SK-N-SH (cell line): Measurements from ENCODE around the gene DOP1B. TPM values are rescaled to one million over a fixed set of nuclear protein-coding genes. Genes with fewer than 3 reads are reported as not detected.

Source experiments
- CTCF ChIA-PET: fragments of 300-600, 350-600 bp; formaldehyde crosslinking; extraction: SDS; loops from one replicate; lab custom pipeline; 2021; lab: Yijun Ruan, JAX
- POLR2A ChIA-PET: fragments of 350-600 bp; sonication (Branson Sonifier 250); formaldehyde crosslinking; extraction: SDS; loops from one replicate; lab custom pipeline; 2020; ENCODE audit warnings: antibody characterized with exemption, inconsistent platforms; lab: Yijun Ruan, JAX
- DNase-seq: peaks from one replicate; pipeline ENCODE4 v3.0.0; 2012
- H2AFZ ChIP-seq: fragments of 200-600 bp; sonication (generic); 2 replicates; pipeline ENCODE4 v1.8.1; 2016; ENCODE audit warnings: antibody characterized with exemption, mild to moderate bottlenecking, low read depth
- H3F3A ChIP-seq: fragments of 200-600 bp; sonication (generic); replicated peaks from 2 replicates; pipeline ENCODE3; 2016; ENCODE audit warnings: antibody characterized with exemption, mild to moderate bottlenecking; ENCODE audit not compliant: insufficient read depth
- H3K27ac ChIP-seq, 2 experiments: fragments of 200-500 bp in 1 of 2; fragments of 200-600 bp in 1 of 2; sonication (Bioruptor generic) in 1 of 2; sonication (generic), shearing (Covaris generic) in 1 of 2; 2 replicates each; pipeline versions ENCODE4 v1.5.1 to v1.6.1; 2014 to 2016; ENCODE audit warnings: low read depth in 2 of 2, inconsistent platforms in 1 of 2, low read length in 1 of 2, mild to moderate bottlenecking in 1 of 2, mixed read lengths in 1 of 2
- H3K27me3 ChIP-seq: fragments of 200-600 bp; sonication (generic), shearing (Covaris generic); 2 replicates; pipeline ENCODE4 v1.6.1; 2016; ENCODE audit warnings: mixed run types; ENCODE audit not compliant: insufficient read depth
- H3K36me3 ChIP-seq, 2 experiments: fragments of 200-500 bp in 1 of 2; fragments of 200-600 bp in 1 of 2; sonication (Bioruptor generic) in 1 of 2; sonication (generic) in 1 of 2; replicated peaks in 1 of 2; 2 replicates each; pipeline versions ENCODE3 to v1.5.1; 2014 to 2016; ENCODE audit warnings: low read length in 1 of 2, mild to moderate bottlenecking in 1 of 2; ENCODE audit not compliant: insufficient read depth in 2 of 2, control insufficient read depth in 1 of 2
- H3K4me1 ChIP-seq, 2 experiments: fragments of 200-500 bp in 1 of 2; fragments of 200-600 bp in 1 of 2; sonication (Bioruptor generic) in 1 of 2; sonication (generic), shearing (Covaris generic) in 1 of 2; 2 replicates each; pipeline versions ENCODE4 v1.5.1 to v1.6.1; 2014 to 2016; ENCODE audit warnings: low read depth in 1 of 2, low read length in 1 of 2, mixed run types in 1 of 2; ENCODE audit not compliant: insufficient read depth in 2 of 2, control insufficient read depth in 1 of 2
- H3K4me2 ChIP-seq: fragments of 200-600 bp; sonication (generic), shearing (Covaris generic); 2 replicates; pipeline ENCODE4 v1.6.1; 2017; ENCODE audit warnings: mixed run types
- H3K4me3 ChIP-seq, 2 experiments: fragments of 200-500 bp in 1 of 2; fragments of 200-600 bp in 1 of 2; sonication (Bioruptor generic) in 1 of 2; sonication (generic), shearing (Covaris generic) in 1 of 2; 2 replicates each; pipeline versions ENCODE4 v1.5.1 to v1.8.1; 2014 to 2016; ENCODE audit warnings: low read depth in 2 of 2, inconsistent platforms in 1 of 2, low read length in 1 of 2, mild to moderate bottlenecking in 1 of 2, mixed read lengths in 1 of 2, moderate library complexity in 1 of 2
- H3K79me2 ChIP-seq: fragments of 200-600 bp; sonication (generic); 2 replicates; pipeline ENCODE4 v1.8.1; 2017; ENCODE audit warnings: mild to moderate bottlenecking; ENCODE audit not compliant: insufficient read depth
- H3K9ac ChIP-seq: fragments of 200-600 bp; sonication (generic); 2 replicates; pipeline ENCODE4 v1.6.1; 2017; ENCODE audit warnings: mixed run types
- H3K9me2 ChIP-seq: fragments of 200-600 bp; sonication (generic); 2 replicates; pipeline ENCODE4 v1.6.1; 2017; ENCODE audit warnings: mixed run types
- H3K9me3 ChIP-seq: fragments of 200-600 bp; sonication (generic); 2 replicates; pipeline ENCODE4 v1.6.1; 2017; ENCODE audit warnings: mixed run types, mild to moderate bottlenecking, moderate library complexity
- H4K20me1 ChIP-seq: fragments of 200-600 bp; sonication (generic); 2 replicates; pipeline ENCODE4 v1.6.1; 2017; ENCODE audit warnings: mild to moderate bottlenecking, mixed run types; ENCODE audit not compliant: insufficient read depth
- CHD2 ChIP-seq: fragments of 150-350 bp; IDR thresholded peaks from 2 replicates; pipeline ENCODE4 v1.6.1; 2018; ENCODE audit warnings: low read length; ENCODE audit not compliant: partially characterized antibody
- FOXM1 ChIP-seq: IDR thresholded peaks from 2 replicates; pipeline ENCODE4 v1.4.0; 2012; ENCODE audit warnings: low read depth, mild to moderate bottlenecking
- GABPA ChIP-seq: IDR thresholded peaks from 2 replicates; pipeline ENCODE4 v1.4.0; 2012; ENCODE audit warnings: low read depth, mild to moderate bottlenecking
- MXI1 ChIP-seq: IDR thresholded peaks from 2 replicates; pipeline ENCODE4 v1.6.1; 2012; ENCODE audit warnings: mild to moderate bottlenecking, low read depth, low read length, improper control_type of control experiment
- POLR2AphosphoS5 ChIP-seq: IDR thresholded peaks from 2 replicates; pipeline ENCODE4 v1.6.1; 2012; ENCODE audit warnings: low read depth, low read length
- SIN3A ChIP-seq: IDR thresholded peaks from 2 replicates; pipeline ENCODE4 v1.6.1; 2012; ENCODE audit warnings: low read depth, mild to moderate bottlenecking, low read length, moderate library complexity, borderline replicate concordance
- SMC3 ChIP-seq: IDR thresholded peaks from 2 replicates; pipeline ENCODE4 v1.6.1; 2012; ENCODE audit warnings: low read depth, low read length, improper control_type of control experiment
- USF1 ChIP-seq: IDR thresholded peaks from 2 replicates; pipeline ENCODE4 v1.4.0; 2012; ENCODE audit warnings: low read depth, borderline replicate concordance
- USF2 ChIP-seq: fragments of 150-350 bp; IDR thresholded peaks from 2 replicates; pipeline ENCODE4 v1.6.1; 2017; ENCODE audit warnings: antibody characterized with exemption, low read length, low read depth, borderline replicate concordance
- YY1 ChIP-seq: IDR thresholded peaks from 2 replicates; pipeline ENCODE4 v1.4.0; 2012; ENCODE audit warnings: low read depth, mild to moderate bottlenecking
- ZBTB33 ChIP-seq: IDR thresholded peaks from 2 replicates; pipeline ENCODE4 v1.4.0; 2012; ENCODE audit warnings: low read depth, borderline replicate concordance
- WGBS: methylation state at CpG from one replicate; pipeline ENCODE4 v1.1.6; 2017; ENCODE audit warnings: low lambda C conversion rate; 5-methylcytosine and 5-hydroxymethylcytosine counted together
- polyA plus RNA-seq, 3 experiments: library from polyadenylated mRNA; depleted of rRNA; stranded (reverse); fragments of >200 nt; gene quantifications; 2 replicates each; pipeline ENCODE4 v1.2.3, GENCODE V29; 2012

The DOP1B gene
- polyA plus RNA-seq, 1 of the 3 experiments (the other 2 are of a cell fraction), result 4.9 TPM

GRCh38 chr21:36183144-36183795, 26.6 kb downstream of the DOP1B start:
- Histone ChIP-seq H3F3A (no peaks in the 10 kb centered on the region), H3K4me3 (no peak overlapping the region), H3K36me3 (no peaks in the 10 kb centered on the region), H3K9me2 (no peaks in the 10 kb centered on the region), H3K4me1 (no peaks in the 10 kb centered on the region; a peak in 1 of 4 replicates), H4K20me1 (no peaks in the 10 kb centered on the region), H2AFZ (no peak overlapping the region), H3K27me3 (no peaks in the 10 kb centered on the region), H3K4me2 (no peak overlapping the region), H3K27ac (no peak overlapping the region), H3K79me2 (no peaks in the 10 kb centered on the region), H3K9me3 (no peaks in the 10 kb centered on the region), H3K9ac (no peak overlapping the region)
- no peak for TF ChIP-seq SIN3A
- TF ChIP-seq FOXM1, result no peak
- no peak for TF ChIP-seq ZBTB33
- TF ChIP-seq USF2, result no peak
- TF ChIP-seq MXI1, result no peak
- TF ChIP-seq USF1, result no peak
- no peak for TF ChIP-seq GABPA
- no peak for TF ChIP-seq SMC3
- no peak for TF ChIP-seq YY1
- TF ChIP-seq CHD2, result no peak
- 89% methylated on average over 9 of the region's 11 CpGs for WGBS
- no peak for DNase-seq
- POLR2A ChIA-PET, result no interaction called here
- CTCF ChIA-PET, result no interaction called here

- no peak overlapping the region for H3K4me3 ChIP-seq
- H3K79me2 ChIP-seq, result no peaks in the 10 kb centered on the region
- ChIA-PET POLR2A (no interaction called here), CTCF (interaction anchor here (1.0 kb wide), 1 partner anchor 9 kb away, joined by 3 read pairs; no protein-coding TSS in a partner anchor)
- H3K4me1 ChIP-seq, result no peaks in the 10 kb centered on the region; a peak in 1 of 4 replicates
- no peaks in the 10 kb centered on the region for H3K9me2 ChIP-seq
- no peaks in the 10 kb centered on the region for H3K36me3 ChIP-seq
- H4K20me1 ChIP-seq, result no peaks in the 10 kb centered on the region
- 88% methylated on average over 10 of the region's 16 CpGs for WGBS
- TF ChIP-seq FOXM1, result no peak
- TF ChIP-seq POLR2AphosphoS5, result no peak
- H3K4me2 ChIP-seq, result no peak overlapping the region
- no peaks in the 10 kb centered on the region for H3F3A ChIP-seq
- H3K9ac ChIP-seq, result no peak overlapping the region
- H3K9me3 ChIP-seq, result no peaks in the 10 kb centered on the region
- H3K27ac ChIP-seq, result no peak overlapping the region
- no peak for DNase-seq
- no peaks in the 10 kb centered on the region for H3K27me3 ChIP-seq
- H2AFZ ChIP-seq, result no peak overlapping the region
Observed at GRCh38 chr21:36184545-36184944, 27.9 kb downstream of the DOP1B start.
